PC-9 (cell line): ENCODE measurements around the gene TBX18. TPM values are rescaled to one million over a fixed set of nuclear protein-coding genes. Genes with fewer than 3 reads are reported as not detected.

ENCODE experiments used
- BruUV-seq: library from RNA; stranded (reverse); fragments of 400-500 nt; replicated peaks from 2 replicates; lab custom pipeline; 2021; lab: Mats Ljungman, UMichigan
- CTCF ChIA-PET: fragments of 300-600 bp; sonication (Branson Sonifier 250); formaldehyde crosslinking; loops from one replicate; lab custom pipeline; 2022; ENCODE audit warnings: antibody characterized with exemption; lab: Charles Lee
- POLR2A ChIA-PET: fragments of 300-600 bp; sonication (Branson Sonifier 250); formaldehyde crosslinking; loops from one replicate; lab custom pipeline; 2022; ENCODE audit warnings: antibody characterized with exemption; ENCODE audit not compliant: unreplicated experiment; lab: Charles Lee
- DNase-seq, 2 experiments: peaks; one replicate each; pipeline versions ENCODE4 v3.0.0 to v3.0.0-alpha.2; 2015 to 2022; ENCODE audit warnings: mixed read lengths in 1 of 2
- H2AFZ ChIP-seq: fragments of 200-600 bp; sonication (generic); 2 replicates; pipeline ENCODE4 v1.8.1; 2017; ENCODE audit warnings: antibody characterized with exemption
- H3F3A ChIP-seq: fragments of 200-600 bp; sonication (generic); 2 replicates; pipeline ENCODE4 v1.8.1; 2017; ENCODE audit warnings: antibody characterized with exemption, mild to moderate bottlenecking, low read depth; ENCODE audit not compliant: insufficient read depth
- H3K27ac ChIP-seq: fragments of 200-600 bp; sonication (generic); 2 replicates; pipeline ENCODE4 v1.6.1; 2016; ENCODE audit warnings: mixed run types
- H3K27me3 ChIP-seq: fragments of 200-600 bp; sonication (generic); 2 replicates; pipeline ENCODE4 v1.6.1; 2016; ENCODE audit warnings: low read depth, mixed run types; ENCODE audit not compliant: insufficient read depth
- H3K36me3 ChIP-seq: fragments of 200-600 bp; sonication (generic); 2 replicates; pipeline ENCODE4 v1.6.1; 2016; ENCODE audit warnings: low read depth, mixed run types
- H3K4me1 ChIP-seq: fragments of 200-600 bp; sonication (generic); replicated peaks from 2 replicates; pipeline ENCODE4 v1.6.1; 2016; ENCODE audit warnings: mixed run types; ENCODE audit not compliant: insufficient read depth
- H3K4me2 ChIP-seq: fragments of 200-600 bp; sonication (generic); 2 replicates; pipeline ENCODE4 v1.6.1; 2017; ENCODE audit warnings: mixed run types
- H3K4me3 ChIP-seq: fragments of 200-600 bp; sonication (generic); 2 replicates; pipeline ENCODE4 v1.6.1; 2016; ENCODE audit warnings: mixed run types
- H3K79me2 ChIP-seq: fragments of 200-600 bp; sonication (generic); 2 replicates; pipeline ENCODE4 v1.6.1; 2017; ENCODE audit warnings: low read depth, mixed run types
- H3K9me2 ChIP-seq: fragments of 200-600 bp; sonication (generic); 2 replicates; pipeline ENCODE4 v1.8.1; 2017; ENCODE audit warnings: mild to moderate bottlenecking; ENCODE audit not compliant: insufficient read depth
- H3K9me3 ChIP-seq: fragments of 200-600 bp; sonication (generic); 2 replicates; pipeline ENCODE4 v1.8.1; 2016; ENCODE audit warnings: low read depth; ENCODE audit not compliant: insufficient read depth
- H4K20me1 ChIP-seq: fragments of 200-600 bp; sonication (generic); 2 replicates; pipeline ENCODE4 v1.8.1; 2017; ENCODE audit not compliant: insufficient read depth
- EZH2 ChIP-seq: fragments of 200-600 bp; sonication (generic); IDR thresholded peaks from 2 replicates; pipeline ENCODE4 v1.8.0; 2017; ENCODE audit warnings: antibody characterized with exemption, low read depth
- intact Hi-C: fragments of 100-400 bp; cut with micrococcal nuclease; formaldehyde crosslinking; loops from one replicate; pipeline ENCODE4 v1.10.0; 2022; ENCODE audit not compliant: unreplicated experiment
- total RNA-seq: library from RNA; stranded (reverse); gene quantifications from 2 replicates; pipeline ENCODE4 v1.2.3, GENCODE V29; 2021
- TF ChIP-seq, protein P1 (sequence below): fragments of 200-600 bp; sonication (generic); conservative IDR thresholded peaks from 2 replicates; pipeline ENCODE4 v1.6.1; 2017; ENCODE audit warnings: mixed run types, antibody characterized with exemption, mild to moderate bottlenecking, moderate library complexity

Gene TBX18
- total RNA-seq, 1 experiment from 2014 or later: not detected

DNA sequence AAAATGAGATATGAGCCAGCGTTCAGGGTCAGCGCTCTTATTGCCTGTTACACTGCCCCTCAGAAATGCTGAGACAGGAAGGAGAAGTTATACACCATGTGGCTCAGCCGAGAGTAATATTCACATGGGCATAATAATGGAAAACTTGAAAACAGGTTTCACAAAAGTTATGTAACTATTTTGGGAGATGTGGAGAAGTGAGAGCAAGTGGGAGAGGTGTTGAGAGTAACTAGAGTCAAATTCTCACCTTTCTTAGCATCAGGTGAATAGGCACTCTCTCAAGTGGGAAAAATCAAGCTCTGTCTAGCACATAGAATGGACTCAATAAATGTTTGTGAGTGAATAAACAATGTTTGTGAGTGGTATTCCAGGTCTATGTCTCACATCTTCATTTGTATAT is 94.5 kb downstream of the TBX18 start:
- CTCF ChIA-PET: no interaction called here

DNA sequence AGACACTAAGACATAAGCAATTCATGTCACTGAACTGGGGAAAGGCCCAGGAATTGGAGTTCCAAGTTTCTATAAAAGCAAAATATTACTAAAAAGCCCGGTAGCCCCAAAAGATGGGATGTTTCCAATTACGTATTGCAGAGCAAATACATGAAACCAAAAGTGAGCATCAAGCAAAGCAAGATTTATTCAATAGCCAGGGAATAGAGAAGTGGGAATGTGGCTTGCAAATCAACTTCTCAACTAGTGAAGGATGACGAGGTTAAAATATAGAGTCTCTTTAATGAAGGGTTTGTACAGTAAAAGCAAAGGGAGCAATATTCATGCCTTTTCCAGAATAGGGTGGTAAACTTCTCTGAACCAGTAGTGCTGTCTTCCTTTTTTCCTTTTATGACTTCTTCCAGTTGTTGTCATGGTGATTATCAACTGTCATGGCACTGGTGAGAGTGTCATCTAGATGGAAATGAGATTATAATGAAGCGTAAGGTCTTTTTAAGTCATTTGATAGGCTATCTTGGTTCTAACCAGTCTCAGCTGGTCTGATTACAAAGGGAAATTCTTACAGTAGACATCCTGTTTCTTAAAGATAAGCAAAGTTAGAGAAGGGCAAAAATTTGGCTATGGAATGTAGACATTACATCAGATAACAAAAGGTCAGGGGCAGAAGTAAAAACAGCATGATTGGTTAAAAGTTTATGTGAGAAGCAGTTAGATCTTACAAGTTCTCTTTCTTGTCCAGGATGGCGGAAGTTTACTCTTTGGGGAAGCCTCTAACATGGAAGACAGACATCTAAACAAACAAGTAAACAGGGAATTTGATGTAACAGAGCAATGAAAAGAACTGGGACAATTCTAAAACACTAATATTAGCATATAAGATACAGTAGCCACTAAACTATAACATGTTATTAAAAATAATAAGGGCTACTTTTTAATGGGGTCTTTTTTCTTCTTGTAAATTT is 96.9 kb downstream of the TBX18 start:
- ChIA-PET CTCF (no interaction called here), POLR2A (no interaction called here)
- Histone ChIP-seq H3K4me2 (no peak overlapping the region), H3F3A (no peaks in the 10 kb centered on the region), H3K9me2 (no peaks in the 10 kb centered on the region), H2AFZ (no peak overlapping the region), H3K4me3 (no peak overlapping the region), H3K9me3 (no peaks in the 10 kb centered on the region), H3K4me1 (no peaks in the 10 kb centered on the region), H3K36me3 (no peaks in the 10 kb centered on the region), H3K79me2 (no peaks in the 10 kb centered on the region), H3K27me3 (no peaks in the 10 kb centered on the region), H3K27ac (no peak overlapping the region), H4K20me1 (no peaks in the 10 kb centered on the region)
- no peak for DNase-seq
- TF ChIP-seq, protein P1, sequence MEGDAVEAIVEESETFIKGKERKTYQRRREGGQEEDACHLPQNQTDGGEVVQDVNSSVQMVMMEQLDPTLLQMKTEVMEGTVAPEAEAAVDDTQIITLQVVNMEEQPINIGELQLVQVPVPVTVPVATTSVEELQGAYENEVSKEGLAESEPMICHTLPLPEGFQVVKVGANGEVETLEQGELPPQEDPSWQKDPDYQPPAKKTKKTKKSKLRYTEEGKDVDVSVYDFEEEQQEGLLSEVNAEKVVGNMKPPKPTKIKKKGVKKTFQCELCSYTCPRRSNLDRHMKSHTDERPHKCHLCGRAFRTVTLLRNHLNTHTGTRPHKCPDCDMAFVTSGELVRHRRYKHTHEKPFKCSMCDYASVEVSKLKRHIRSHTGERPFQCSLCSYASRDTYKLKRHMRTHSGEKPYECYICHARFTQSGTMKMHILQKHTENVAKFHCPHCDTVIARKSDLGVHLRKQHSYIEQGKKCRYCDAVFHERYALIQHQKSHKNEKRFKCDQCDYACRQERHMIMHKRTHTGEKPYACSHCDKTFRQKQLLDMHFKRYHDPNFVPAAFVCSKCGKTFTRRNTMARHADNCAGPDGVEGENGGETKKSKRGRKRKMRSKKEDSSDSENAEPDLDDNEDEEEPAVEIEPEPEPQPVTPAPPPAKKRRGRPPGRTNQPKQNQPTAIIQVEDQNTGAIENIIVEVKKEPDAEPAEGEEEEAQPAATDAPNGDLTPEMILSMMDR: no peak
- no peak for TF ChIP-seq EZH2
- BruUV-seq: no TSS peak
- intact Hi-C loops: no loop called here

More for the DNA sequence above, 94.5 kb downstream of the TBX18 start:
- H2AFZ ChIP-seq: no peak overlapping the region
- H3K36me3 ChIP-seq: no peaks in the 10 kb centered on the region
- intact Hi-C loops: no loop called here
- no peaks in the 10 kb centered on the region for H3F3A ChIP-seq
- DNase-seq: no peak
- TF ChIP-seq, protein P1: no peak
- TF ChIP-seq EZH2: no peak
- H3K9me3 ChIP-seq: no peaks in the 10 kb centered on the region
- no peaks in the 10 kb centered on the region for H3K4me1 ChIP-seq
- no peaks in the 10 kb centered on the region for H3K27me3 ChIP-seq
- H3K9me2 ChIP-seq: no peaks in the 10 kb centered on the region
- no peak overlapping the region for H3K4me3 ChIP-seq
- no peaks in the 10 kb centered on the region for H3K79me2 ChIP-seq
- BruUV-seq: no TSS peak
- no peaks in the 10 kb centered on the region for H4K20me1 ChIP-seq
- POLR2A ChIA-PET: no interaction called here
- no peak overlapping the region for H3K27ac ChIP-seq
- H3K4me2 ChIP-seq: no peak overlapping the region

DNA sequence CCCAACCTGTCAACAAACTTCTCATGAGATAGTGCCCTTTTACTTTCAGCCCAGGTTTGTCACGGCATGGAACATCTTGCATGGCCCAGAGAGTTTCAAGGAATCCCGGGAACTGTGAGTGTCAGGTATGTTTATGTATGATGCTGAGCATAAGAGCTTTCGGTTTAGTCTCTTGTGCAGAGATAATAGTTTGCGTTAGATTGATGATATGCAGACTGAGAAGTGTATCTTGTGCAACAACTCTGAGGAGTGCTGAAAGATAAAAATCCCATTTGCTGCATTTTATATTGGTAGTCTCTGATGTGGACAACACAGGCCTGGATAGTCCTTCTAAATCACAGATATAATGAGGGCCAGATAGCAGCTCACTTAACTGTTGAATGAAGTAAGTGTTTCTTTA is 99.0 kb downstream of the TBX18 start:
- no peak overlapping the region for H2AFZ ChIP-seq
- H3K4me3 ChIP-seq: no peak overlapping the region
- TF ChIP-seq, protein P1: no peak
- H3K79me2 ChIP-seq: no peaks in the 10 kb centered on the region
- H4K20me1 ChIP-seq: no peaks in the 10 kb centered on the region
- H3K36me3 ChIP-seq: no peaks in the 10 kb centered on the region
- ChIA-PET CTCF (no interaction called here), POLR2A (no interaction called here)
- H3K9me3 ChIP-seq: no peaks in the 10 kb centered on the region
- BruUV-seq: no TSS peak
- no peaks in the 10 kb centered on the region for H3K9me2 ChIP-seq
- H3K27me3 ChIP-seq: no peaks in the 10 kb centered on the region
- intact Hi-C loops: no loop called here
- no peaks in the 10 kb centered on the region for H3F3A ChIP-seq
- H3K27ac ChIP-seq: no peak overlapping the region
- no peak for DNase-seq
- no peaks in the 10 kb centered on the region for H3K4me1 ChIP-seq
- no peak overlapping the region for H3K4me2 ChIP-seq
